ENCODE data around the gene KCNJ6. TPM values are rescaled to one million over a fixed set of nuclear protein-coding genes. Genes with fewer than 3 reads are reported as not detected.

The KCNJ6 gene
- total and polyA plus RNA-seq, 9 of the 15 experiments (the other 6 are each of a cell fraction or from before 2014, with no cell fraction given): 0.06 to 0.21 (median 0.13) TPM; not detected in 1

- FAIRE-seq: no peak
- intact Hi-C loops (cut with micrococcal nuclease): no loop called here
- WGBS (ENCODE audit: insufficient coverage, low coverage, missing lambda C conversion rate): 2% methylated on average over 5 of the region's 5 CpGs
- TF ChIP-seq JUNB (CRISPR knock-in tag; conservative IDR thresholded peaks at IDR 0.05) (no peak), MAFG (tag; conservative IDR thresholded peaks at IDR 0.05) (no peak), ZBED1 (IDR thresholded peaks at IDR 0.05) (no peak), CBX2 (IDR thresholded peaks at IDR 0.05; ENCODE audit: insufficient read depth, low read length, poor library complexity, severe bottlenecking) (no peak), ZNF324 (CRISPR knock-in tag; IDR thresholded peaks at IDR 0.05) (no peak), ZNF274 (IDR thresholded peaks at IDR 0.05; ENCODE audit: borderline replicate concordance, low read depth, low read length) (no peak), MTA2 (IDR thresholded peaks at IDR 0.05; ENCODE audit: low read depth) (no peak), BACH1 (tag; IDR thresholded peaks at IDR 0.05) (no peak), GABPB2 (CRISPR knock-in tag; conservative IDR thresholded peaks at IDR 0.05) (no peak), ILF3 (IDR thresholded peaks at IDR 0.05; ENCODE audit: borderline replicate concordance) (no peak), E2F8 (IDR thresholded peaks at IDR 0.05; ENCODE audit: low read depth, partially characterized antibody) (no peak)
- TF ChIP-seq, protein P1, sequence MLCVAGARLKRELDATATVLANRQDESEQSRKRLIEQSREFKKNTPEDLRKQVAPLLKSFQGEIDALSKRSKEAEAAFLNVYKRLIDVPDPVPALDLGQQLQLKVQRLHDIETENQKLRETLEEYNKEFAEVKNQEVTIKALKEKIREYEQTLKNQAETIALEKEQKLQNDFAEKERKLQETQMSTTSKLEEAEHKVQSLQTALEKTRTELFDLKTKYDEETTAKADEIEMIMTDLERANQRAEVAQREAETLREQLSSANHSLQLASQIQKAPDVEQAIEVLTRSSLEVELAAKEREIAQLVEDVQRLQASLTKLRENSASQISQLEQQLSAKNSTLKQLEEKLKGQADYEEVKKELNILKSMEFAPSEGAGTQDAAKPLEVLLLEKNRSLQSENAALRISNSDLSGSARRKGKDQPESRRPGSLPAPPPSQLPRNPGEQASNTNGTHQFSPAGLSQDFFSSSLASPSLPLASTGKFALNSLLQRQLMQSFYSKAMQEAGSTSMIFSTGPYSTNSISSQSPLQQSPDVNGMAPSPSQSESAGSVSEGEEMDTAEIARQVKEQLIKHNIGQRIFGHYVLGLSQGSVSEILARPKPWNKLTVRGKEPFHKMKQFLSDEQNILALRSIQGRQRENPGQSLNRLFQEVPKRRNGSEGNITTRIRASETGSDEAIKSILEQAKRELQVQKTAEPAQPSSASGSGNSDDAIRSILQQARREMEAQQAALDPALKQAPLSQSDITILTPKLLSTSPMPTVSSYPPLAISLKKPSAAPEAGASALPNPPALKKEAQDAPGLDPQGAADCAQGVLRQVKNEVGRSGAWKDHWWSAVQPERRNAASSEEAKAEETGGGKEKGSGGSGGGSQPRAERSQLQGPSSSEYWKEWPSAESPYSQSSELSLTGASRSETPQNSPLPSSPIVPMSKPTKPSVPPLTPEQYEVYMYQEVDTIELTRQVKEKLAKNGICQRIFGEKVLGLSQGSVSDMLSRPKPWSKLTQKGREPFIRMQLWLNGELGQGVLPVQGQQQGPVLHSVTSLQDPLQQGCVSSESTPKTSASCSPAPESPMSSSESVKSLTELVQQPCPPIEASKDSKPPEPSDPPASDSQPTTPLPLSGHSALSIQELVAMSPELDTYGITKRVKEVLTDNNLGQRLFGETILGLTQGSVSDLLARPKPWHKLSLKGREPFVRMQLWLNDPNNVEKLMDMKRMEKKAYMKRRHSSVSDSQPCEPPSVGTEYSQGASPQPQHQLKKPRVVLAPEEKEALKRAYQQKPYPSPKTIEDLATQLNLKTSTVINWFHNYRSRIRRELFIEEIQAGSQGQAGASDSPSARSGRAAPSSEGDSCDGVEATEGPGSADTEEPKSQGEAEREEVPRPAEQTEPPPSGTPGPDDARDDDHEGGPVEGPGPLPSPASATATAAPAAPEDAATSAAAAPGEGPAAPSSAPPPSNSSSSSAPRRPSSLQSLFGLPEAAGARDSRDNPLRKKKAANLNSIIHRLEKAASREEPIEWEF (CRISPR knock-in tag; IDR thresholded peaks at IDR 0.05): no peak
- TF ChIP-seq, protein P2, sequence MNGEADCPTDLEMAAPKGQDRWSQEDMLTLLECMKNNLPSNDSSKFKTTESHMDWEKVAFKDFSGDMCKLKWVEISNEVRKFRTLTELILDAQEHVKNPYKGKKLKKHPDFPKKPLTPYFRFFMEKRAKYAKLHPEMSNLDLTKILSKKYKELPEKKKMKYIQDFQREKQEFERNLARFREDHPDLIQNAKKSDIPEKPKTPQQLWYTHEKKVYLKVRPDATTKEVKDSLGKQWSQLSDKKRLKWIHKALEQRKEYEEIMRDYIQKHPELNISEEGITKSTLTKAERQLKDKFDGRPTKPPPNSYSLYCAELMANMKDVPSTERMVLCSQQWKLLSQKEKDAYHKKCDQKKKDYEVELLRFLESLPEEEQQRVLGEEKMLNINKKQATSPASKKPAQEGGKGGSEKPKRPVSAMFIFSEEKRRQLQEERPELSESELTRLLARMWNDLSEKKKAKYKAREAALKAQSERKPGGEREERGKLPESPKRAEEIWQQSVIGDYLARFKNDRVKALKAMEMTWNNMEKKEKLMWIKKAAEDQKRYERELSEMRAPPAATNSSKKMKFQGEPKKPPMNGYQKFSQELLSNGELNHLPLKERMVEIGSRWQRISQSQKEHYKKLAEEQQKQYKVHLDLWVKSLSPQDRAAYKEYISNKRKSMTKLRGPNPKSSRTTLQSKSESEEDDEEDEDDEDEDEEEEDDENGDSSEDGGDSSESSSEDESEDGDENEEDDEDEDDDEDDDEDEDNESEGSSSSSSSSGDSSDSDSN (IDR thresholded peaks at IDR 0.05; ENCODE audit: borderline replicate concordance in 1 of 2, low read depth in 2 of 2, low read length in 2 of 2): no peak
Measured at GRCh38 chr21:37767984-37768383, 148.3 kb downstream of the KCNJ6 start.

More at GRCh38 chr21:37767984-37768383, 148.3 kb downstream of the KCNJ6 start:
- ChIA-PET POLR2A (interaction anchor here (1.4 kb wide), 1 partner anchor 10 kb away, joined by 5 read pairs; no protein-coding TSS in a partner anchor), CTCF (ENCODE audit: low intra/inter-chr PET ratio) (no interaction called here)
- in situ Hi-C loops (cut with MboI): no loop called here
- H3K9me3 ChIP-seq (replicated peaks; ENCODE audit: control insufficient read depth, insufficient read depth, low read depth, low read length): no peaks in the 10 kb centered on the region
- ATAC-seq: no peak
- H3K4me1 ChIP-seq (replicated peaks in 1 of 2; ENCODE audit: control insufficient read depth in 2 of 2, insufficient read depth in 2 of 2, low read length in 2 of 2): no peaks in the 10 kb centered on the region
- H2AFZ ChIP-seq (ENCODE audit: low read depth, low read length): no peak overlapping the region
- H3K27ac ChIP-seq (ENCODE audit: extremely low read depth, low read depth, low read length): no peak overlapping the region
- no peak overlapping the region for H3K4me2 ChIP-seq (ENCODE audit: insufficient read depth, low read length)
- DNase-seq (ENCODE audit: extremely low read depth in 1 of 4, low spot score in 3 of 4): no peak
- H3K4me3 ChIP-seq: no peak overlapping the region
- H3K9ac ChIP-seq (ENCODE audit: insufficient read depth in 1 of 2, low read depth in 2 of 2, low read length in 2 of 2): no peak overlapping the region
- H3K9me1 ChIP-seq (ENCODE audit: control insufficient read depth, insufficient read depth, low read length): no peaks in the 10 kb centered on the region
- no peaks in the 10 kb centered on the region for H3K79me2 ChIP-seq (ENCODE audit: control insufficient read depth, insufficient read depth, low read length)
- no TSS peak for BruUV-seq (replicated peaks)
- H4K20me1 ChIP-seq (replicated peaks; ENCODE audit: control insufficient read depth, insufficient read depth, low read length): no peaks in the 10 kb centered on the region
- peaks cover 0 to 12% of the 10 kb centered on the region in 2 experiments; a peak in 2 of 5 replicates for H3K27me3 ChIP-seq (ENCODE audit: control insufficient read depth in 2 of 2, insufficient read depth in 2 of 2, low read length in 2 of 2)
- H3K36me3 ChIP-seq (ENCODE audit: control insufficient read depth, insufficient read depth, low read length): no peaks in the 10 kb centered on the region

Data from K562 (cell line).